Measurements from ENCODE around the gene PLAA.

PLAA gene

DNA sequence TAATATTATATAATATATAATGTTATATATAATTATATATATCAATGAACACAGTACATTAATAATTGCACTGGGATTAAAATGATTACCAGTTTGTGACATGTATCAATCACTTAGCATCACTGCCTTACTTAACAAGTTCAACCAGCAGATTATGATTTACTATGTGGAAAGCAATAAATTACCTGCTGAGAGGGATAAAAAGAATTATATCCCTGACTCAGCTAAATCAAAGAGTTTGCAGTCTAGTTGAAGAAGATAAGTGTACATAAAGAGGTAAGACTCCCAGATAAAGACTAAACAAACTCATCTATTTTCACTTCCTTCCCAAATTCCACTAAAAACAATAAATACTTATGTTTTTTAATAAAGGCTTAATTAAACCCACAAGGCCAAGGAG is 11.2 kb downstream of the PLAA start:
- no peak overlapping the region for H3K27ac ChIP-seq (replicated peaks; ENCODE audit: low read length)
- H3K27me3 ChIP-seq (ENCODE audit: control insufficient read depth in 3 of 3, insufficient read depth in 3 of 3, low read depth in 1 of 3, low read length in 3 of 3) = no peaks in the 10 kb centered on the region
- H2BK12ac ChIP-seq (ENCODE audit: low read length) = no peak overlapping the region

DNA sequence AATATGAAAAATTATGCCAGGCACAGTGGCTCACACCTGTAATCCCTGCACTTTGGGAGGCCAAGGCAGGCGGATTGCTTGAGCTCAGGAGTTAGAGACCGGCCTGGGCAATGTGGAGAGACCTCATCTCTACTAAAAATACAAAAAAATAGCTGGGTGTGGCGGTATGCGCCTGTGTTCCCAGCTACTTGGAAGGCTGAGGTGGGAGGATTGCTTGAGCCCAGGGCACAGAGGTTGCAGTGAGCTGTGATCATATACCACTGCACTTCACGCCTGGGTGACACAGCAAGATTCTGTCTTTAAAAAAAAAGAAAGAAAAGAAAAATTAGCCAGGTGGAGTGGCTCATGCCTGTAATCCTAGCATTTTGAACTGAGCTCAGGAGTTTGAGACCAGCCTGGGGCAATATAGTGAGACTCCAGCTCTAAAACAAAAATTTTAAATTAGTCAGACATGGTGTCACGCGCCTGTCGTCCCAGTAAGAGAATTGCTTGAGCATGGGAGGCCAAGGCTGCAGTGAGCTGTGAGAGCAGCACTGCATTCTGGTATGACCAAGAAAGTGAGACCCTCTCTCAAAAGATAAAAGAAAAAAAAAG is 18.0 kb downstream of the PLAA start:
- Histone ChIP-seq H3K27ac (replicated peaks; ENCODE audit: low read length) (no peak overlapping the region), H2AFZ (ENCODE audit: low read length) (no peak overlapping the region), H3K9ac (ENCODE audit: low read depth, low read length, poor library complexity) (no peak overlapping the region), H3K36me3 (replicated peaks in 1 of 2; ENCODE audit: control insufficient read depth in 2 of 2, insufficient read depth in 2 of 2, low read length in 2 of 2) (peaks cover 7 to 79% of the 10 kb centered on the region in 2 donors), H2BK5ac (ENCODE audit: low read length) (no peak overlapping the region), H3K4me2 (ENCODE audit: insufficient read depth, low read length, poor library complexity, severe bottlenecking) (no peak overlapping the region), H3K18ac (ENCODE audit: low read length) (no peak overlapping the region), H2BK15ac (ENCODE audit: low read length) (no peak overlapping the region), H2BK12ac (ENCODE audit: low read length) (no peak overlapping the region), H2BK120ac (ENCODE audit: low read depth, low read length) (no peak overlapping the region), H3K4me1 (ENCODE audit: control insufficient read depth in 2 of 2, insufficient read depth in 1 of 2, low read depth in 1 of 2, low read length in 2 of 2) (no peaks in the 10 kb centered on the region), H3K4me3 (ENCODE audit: low read length in 2 of 2) (no peak overlapping the region), H3K27me3 (ENCODE audit: control insufficient read depth in 3 of 3, insufficient read depth in 3 of 3, low read depth in 1 of 3, low read length in 3 of 3) (no peaks in the 10 kb centered on the region), H3K9me3 (replicated peaks in 1 of 2; ENCODE audit: control insufficient read depth in 2 of 2, insufficient read depth in 1 of 2, low read depth in 1 of 2, low read length in 2 of 2) (no peaks in the 10 kb centered on the region), H2AK5ac (ENCODE audit: low read depth, low read length) (no peak overlapping the region), H4K91ac (ENCODE audit: low read depth, low read length, poor library complexity) (no peak overlapping the region), H3K4ac (ENCODE audit: low read length) (no peak overlapping the region), H3K79me1 (ENCODE audit: low read depth, low read length) (peaks cover 2% of the 10 kb centered on the region), H4K8ac (ENCODE audit: low read depth, low read length) (no peak overlapping the region), H3K23ac (ENCODE audit: low read depth, low read length, poor library complexity) (no peak overlapping the region), H3K14ac (ENCODE audit: low read length) (no peak overlapping the region)
- no peak for DNase-seq (ENCODE audit: low spot score)
- no CpG with 5 or more reads among the region's 8 CpGs for WGBS, 2 donors (ENCODE audit: extremely low coverage in 2 of 2, insufficient read length in 2 of 2, insufficient replicate concordance in 1 of 2)

More for the DNA sequence above, 11.2 kb downstream of the PLAA start:
- Histone ChIP-seq H4K8ac (ENCODE audit: low read depth, low read length) (no peak overlapping the region), H3K23ac (ENCODE audit: low read depth, low read length, poor library complexity) (no peak overlapping the region), H4K91ac (ENCODE audit: low read depth, low read length, poor library complexity) (no peak overlapping the region), H3K4me1 (ENCODE audit: control insufficient read depth in 2 of 2, insufficient read depth in 1 of 2, low read depth in 1 of 2, low read length in 2 of 2) (peaks cover 0 to 2% of the 10 kb centered on the region in 2 donors), H3K9me3 (replicated peaks in 1 of 2; ENCODE audit: control insufficient read depth in 2 of 2, insufficient read depth in 1 of 2, low read depth in 1 of 2, low read length in 2 of 2) (peaks cover 3 to 6% of the 10 kb centered on the region in 2 donors), H3K9ac (ENCODE audit: low read depth, low read length, poor library complexity) (no peak overlapping the region), H2BK15ac (ENCODE audit: low read length) (no peak overlapping the region), H2BK5ac (ENCODE audit: low read length) (no peak overlapping the region), H3K4me2 (ENCODE audit: insufficient read depth, low read length, poor library complexity, severe bottlenecking) (no peak overlapping the region), H3K4me3 (ENCODE audit: low read length in 2 of 2) (no peak overlapping the region), H3K79me1 (ENCODE audit: low read depth, low read length) (no peaks in the 10 kb centered on the region), H2AK5ac (ENCODE audit: low read depth, low read length) (no peak overlapping the region), H2BK120ac (ENCODE audit: low read depth, low read length) (no peak overlapping the region), H3K36me3 (replicated peaks in 1 of 2; ENCODE audit: control insufficient read depth in 2 of 2, insufficient read depth in 2 of 2, low read length in 2 of 2) (peaks cover 0 to 30% of the 10 kb centered on the region in 2 donors), H2AFZ (ENCODE audit: low read length) (no peak overlapping the region), H3K14ac (ENCODE audit: low read length) (no peak overlapping the region), H3K18ac (ENCODE audit: low read length) (no peak overlapping the region), H3K4ac (ENCODE audit: low read length) (no peak overlapping the region)
- DNase-seq (ENCODE audit: low spot score) = no peak

DNA sequence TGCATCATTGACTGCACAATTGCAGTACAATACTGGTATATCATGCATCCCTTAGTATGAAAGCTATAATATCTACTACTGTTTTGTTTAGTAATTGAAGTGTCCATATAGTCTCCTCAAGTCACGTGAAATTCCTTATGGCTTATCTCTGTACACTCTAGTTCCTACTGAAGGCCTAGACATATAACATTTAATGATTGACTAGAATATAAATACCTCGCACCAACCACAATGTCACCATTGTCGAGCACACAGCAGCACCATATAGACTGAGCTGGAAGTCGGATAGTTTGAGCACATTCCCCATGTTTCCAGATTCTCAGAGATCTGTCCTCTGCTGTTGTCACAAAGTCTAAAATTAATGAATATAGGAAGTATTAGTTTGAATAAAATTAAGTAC is 21.4 kb downstream of the PLAA start:
- Histone ChIP-seq H3K18ac (ENCODE audit: low read length) (no peak overlapping the region), H2AFZ (ENCODE audit: low read length) (no peak overlapping the region), H2BK15ac (ENCODE audit: low read length) (no peak overlapping the region), H3K4me2 (ENCODE audit: insufficient read depth, low read length, poor library complexity, severe bottlenecking) (no peak overlapping the region), H2AK5ac (ENCODE audit: low read depth, low read length) (no peak overlapping the region), H3K23ac (ENCODE audit: low read depth, low read length, poor library complexity) (no peak overlapping the region), H4K8ac (ENCODE audit: low read depth, low read length) (no peak overlapping the region), H3K9ac (ENCODE audit: low read depth, low read length, poor library complexity) (no peak overlapping the region), H3K36me3 (replicated peaks in 1 of 2; ENCODE audit: control insufficient read depth in 2 of 2, insufficient read depth in 2 of 2, low read length in 2 of 2) (peaks cover 12 to 88% of the 10 kb centered on the region in 2 donors), H3K4ac (ENCODE audit: low read length) (no peak overlapping the region), H3K4me1 (ENCODE audit: control insufficient read depth in 2 of 2, insufficient read depth in 1 of 2, low read depth in 1 of 2, low read length in 2 of 2) (no peaks in the 10 kb centered on the region), H3K9me3 (replicated peaks in 1 of 2; ENCODE audit: control insufficient read depth in 2 of 2, insufficient read depth in 1 of 2, low read depth in 1 of 2, low read length in 2 of 2) (no peaks in the 10 kb centered on the region), H2BK120ac (ENCODE audit: low read depth, low read length) (no peak overlapping the region), H2BK12ac (ENCODE audit: low read length) (no peak overlapping the region), H2BK5ac (ENCODE audit: low read length) (no peak overlapping the region), H3K4me3 (ENCODE audit: low read length in 2 of 2) (no peak overlapping the region), H3K79me1 (ENCODE audit: low read depth, low read length) (peaks cover 2% of the 10 kb centered on the region), H3K14ac (ENCODE audit: low read length) (no peak overlapping the region), H3K27ac (replicated peaks; ENCODE audit: low read length) (no peak overlapping the region), H3K27me3 (ENCODE audit: control insufficient read depth in 3 of 3, insufficient read depth in 3 of 3, low read depth in 1 of 3, low read length in 3 of 3) (no peaks in the 10 kb centered on the region), H4K91ac (ENCODE audit: low read depth, low read length, poor library complexity) (no peak overlapping the region)
- no CpG with 5 or more reads among the region's 4 CpGs for WGBS, 2 donors (ENCODE audit: extremely low coverage in 2 of 2, insufficient read length in 2 of 2, insufficient replicate concordance in 1 of 2)
- no peak for DNase-seq (ENCODE audit: low spot score)

DNA sequence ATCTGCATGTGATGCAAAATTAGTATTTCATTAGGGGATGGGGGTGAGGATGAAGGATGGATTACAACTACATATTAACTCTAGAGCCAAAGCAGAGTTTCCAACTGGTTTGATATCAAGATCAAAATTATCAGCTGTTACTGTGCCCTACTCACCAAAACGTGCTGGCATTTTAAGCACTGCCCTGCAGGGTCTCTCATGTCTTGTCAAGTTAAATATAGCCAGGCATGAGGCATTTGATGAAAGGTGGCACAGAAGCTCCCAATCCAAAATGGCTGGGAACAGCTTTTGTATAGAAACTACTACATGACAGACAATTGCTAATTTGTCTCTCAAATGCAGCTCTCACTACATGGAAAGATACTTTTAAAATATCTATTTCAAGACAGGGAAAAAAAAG is 27.3 kb downstream of the PLAA start:
- Histone ChIP-seq H3K4ac (ENCODE audit: low read length) (no peak overlapping the region), H4K8ac (ENCODE audit: low read depth, low read length) (no peak overlapping the region), H3K9ac (ENCODE audit: low read depth, low read length, poor library complexity) (no peak overlapping the region), H3K27ac (replicated peaks; ENCODE audit: low read length) (no peak overlapping the region), H3K23ac (ENCODE audit: low read depth, low read length, poor library complexity) (no peak overlapping the region), H3K14ac (ENCODE audit: low read length) (no peak overlapping the region), H2BK5ac (ENCODE audit: low read length) (no peak overlapping the region), H3K79me1 (ENCODE audit: low read depth, low read length) (no peaks in the 10 kb centered on the region), H2BK15ac (ENCODE audit: low read length) (no peak overlapping the region), H2AFZ (ENCODE audit: low read length) (no peak overlapping the region), H3K9me3 (replicated peaks in 1 of 2; ENCODE audit: control insufficient read depth in 2 of 2, insufficient read depth in 1 of 2, low read depth in 1 of 2, low read length in 2 of 2) (no peaks in the 10 kb centered on the region), H3K4me1 (ENCODE audit: control insufficient read depth in 2 of 2, insufficient read depth in 1 of 2, low read depth in 1 of 2, low read length in 2 of 2) (no peaks in the 10 kb centered on the region), H2BK12ac (ENCODE audit: low read length) (no peak overlapping the region), H4K91ac (ENCODE audit: low read depth, low read length, poor library complexity) (no peak overlapping the region), H3K4me3 (ENCODE audit: low read length in 2 of 2) (no peak overlapping the region), H2AK5ac (ENCODE audit: low read depth, low read length) (no peak overlapping the region), H3K27me3 (ENCODE audit: control insufficient read depth in 3 of 3, insufficient read depth in 3 of 3, low read depth in 1 of 3, low read length in 3 of 3) (no peaks in the 10 kb centered on the region), H3K36me3 (replicated peaks in 1 of 2; ENCODE audit: control insufficient read depth in 2 of 2, insufficient read depth in 2 of 2, low read length in 2 of 2) (peaks cover 12 to 97% of the 10 kb centered on the region in 2 donors), H3K18ac (ENCODE audit: low read length) (no peak overlapping the region), H3K4me2 (ENCODE audit: insufficient read depth, low read length, poor library complexity, severe bottlenecking) (no peak overlapping the region), H2BK120ac (ENCODE audit: low read depth, low read length) (no peak overlapping the region)
- no peak for DNase-seq (ENCODE audit: low spot score)
- WGBS, 2 donors (ENCODE audit: extremely low coverage in 2 of 2, insufficient read length in 2 of 2, insufficient replicate concordance in 1 of 2) = no CpG with 5 or more reads among the region's 1 CpG
